ENCODE data around the gene ARHGAP22.

Gene ARHGAP22

DNA sequence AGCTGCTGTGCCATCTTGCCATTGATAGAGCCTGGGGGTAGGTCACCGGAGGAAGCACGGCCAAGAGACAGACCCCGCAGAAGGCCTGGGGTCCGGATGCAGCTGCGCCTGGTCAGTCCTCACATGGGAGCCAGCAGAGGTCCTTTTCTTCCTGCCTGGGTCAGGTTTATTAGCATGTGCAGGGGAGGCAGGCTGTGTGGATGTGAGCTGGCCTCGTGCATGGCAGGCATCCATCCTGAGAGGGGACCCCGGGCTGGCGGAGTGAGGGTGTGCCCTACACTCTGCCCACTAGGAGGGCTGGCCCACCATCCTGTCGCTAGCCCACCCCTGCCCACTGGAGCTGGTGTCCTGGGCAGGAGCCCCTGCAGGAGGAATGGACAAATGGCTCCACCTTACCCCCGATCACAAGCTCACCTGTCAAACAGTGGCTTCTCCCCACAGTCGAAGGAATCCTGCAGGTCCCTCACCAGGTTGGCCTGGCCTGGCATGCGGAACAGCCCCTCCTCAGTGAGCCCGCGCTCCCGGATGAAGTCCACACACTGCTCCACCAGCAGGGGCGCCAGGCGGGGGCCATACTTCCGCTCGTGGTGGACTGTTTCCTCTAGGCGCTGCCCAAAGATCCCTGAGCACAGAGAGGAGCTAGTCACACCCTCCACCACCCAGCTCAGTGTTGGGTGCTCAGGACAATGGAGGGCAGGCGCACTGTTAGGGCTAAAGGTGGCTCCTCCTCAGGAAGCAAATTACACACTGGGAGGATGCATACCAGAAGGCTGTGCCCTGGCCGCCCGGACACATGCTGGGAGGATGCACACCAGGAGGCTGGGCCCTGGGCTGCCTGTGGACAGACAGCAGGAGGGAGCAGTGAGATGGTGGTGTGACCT, 145.4 kb downstream of the ARHGAP22 start:
- DNase-seq: no peak

DNA sequence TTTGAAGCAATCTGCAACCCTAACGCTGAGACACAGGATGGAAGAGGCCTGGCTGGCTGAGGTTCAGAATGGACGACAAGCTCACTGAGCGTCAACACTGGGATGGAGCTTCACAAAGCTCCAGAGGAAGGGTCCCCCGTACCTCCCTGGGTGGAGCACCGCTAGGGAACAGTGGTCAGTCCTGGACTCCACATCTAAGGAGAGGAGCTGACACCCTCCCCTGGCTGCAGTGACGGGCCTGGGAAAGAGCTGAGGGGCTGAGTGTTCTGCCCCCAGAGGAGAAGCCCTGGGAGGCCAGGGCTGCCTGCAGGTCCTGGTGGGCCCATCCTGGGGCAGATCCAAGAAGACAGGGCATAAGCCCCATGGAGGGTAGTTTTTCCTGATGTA, 146.2 kb downstream of the ARHGAP22 start:
- no peak for DNase-seq

GRCh38 chr10:48457949-48458661, 146.8 kb downstream of the ARHGAP22 start:
- DNase-seq: no peak

DNA sequence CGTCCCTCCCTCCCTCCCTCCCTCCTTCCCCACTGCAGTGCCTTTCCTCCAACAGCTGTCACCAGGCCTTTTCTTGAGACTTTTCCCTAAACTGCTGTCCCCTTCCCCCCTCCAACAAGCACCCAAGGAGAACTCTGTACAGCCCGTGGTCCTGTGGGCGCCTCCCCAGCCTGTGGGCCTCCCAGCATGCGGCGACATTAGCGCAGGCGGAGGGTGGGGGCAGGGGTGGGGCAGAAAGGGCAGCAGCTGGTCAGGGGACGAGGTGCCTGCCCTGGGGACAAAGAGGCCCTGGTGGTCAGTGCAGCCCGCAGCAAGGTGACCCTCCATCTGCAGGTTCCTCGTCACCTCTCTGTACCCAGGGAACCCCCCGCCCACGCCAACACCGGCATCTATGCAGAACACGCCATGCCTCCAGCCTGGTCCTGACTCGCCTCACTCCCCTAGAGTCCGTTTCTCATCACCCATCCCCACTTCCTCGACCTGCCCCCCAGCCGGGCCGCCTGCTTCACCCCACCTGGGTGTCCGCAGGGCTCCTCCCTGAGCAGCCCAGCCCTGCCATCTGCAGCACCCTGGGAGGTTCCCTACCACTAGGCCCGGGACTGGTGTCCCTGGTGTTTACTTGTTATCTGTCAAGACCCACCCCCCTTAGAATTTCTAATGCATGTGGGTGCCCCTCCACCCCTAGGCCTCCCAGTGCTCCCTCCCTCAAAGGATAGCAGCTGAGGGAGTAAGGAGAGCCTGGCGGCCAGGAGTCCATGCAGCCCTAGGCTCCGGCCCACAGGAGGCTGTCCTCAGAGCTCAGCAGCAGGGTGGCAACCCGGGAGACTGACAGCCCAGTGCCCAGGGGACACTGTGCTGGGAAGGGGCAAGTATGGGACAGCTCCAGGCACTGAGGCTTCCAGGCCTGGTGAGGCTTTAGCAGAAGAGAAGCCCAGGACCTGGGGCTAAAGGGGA, 147.8 kb downstream of the ARHGAP22 start:
- DNase-seq: no peak

GRCh38 chr10:48456361-48456804, 148.5 kb downstream of the ARHGAP22 start:
- DNase-seq: peak in 1 of 3 experiments; percentile 22

DNA sequence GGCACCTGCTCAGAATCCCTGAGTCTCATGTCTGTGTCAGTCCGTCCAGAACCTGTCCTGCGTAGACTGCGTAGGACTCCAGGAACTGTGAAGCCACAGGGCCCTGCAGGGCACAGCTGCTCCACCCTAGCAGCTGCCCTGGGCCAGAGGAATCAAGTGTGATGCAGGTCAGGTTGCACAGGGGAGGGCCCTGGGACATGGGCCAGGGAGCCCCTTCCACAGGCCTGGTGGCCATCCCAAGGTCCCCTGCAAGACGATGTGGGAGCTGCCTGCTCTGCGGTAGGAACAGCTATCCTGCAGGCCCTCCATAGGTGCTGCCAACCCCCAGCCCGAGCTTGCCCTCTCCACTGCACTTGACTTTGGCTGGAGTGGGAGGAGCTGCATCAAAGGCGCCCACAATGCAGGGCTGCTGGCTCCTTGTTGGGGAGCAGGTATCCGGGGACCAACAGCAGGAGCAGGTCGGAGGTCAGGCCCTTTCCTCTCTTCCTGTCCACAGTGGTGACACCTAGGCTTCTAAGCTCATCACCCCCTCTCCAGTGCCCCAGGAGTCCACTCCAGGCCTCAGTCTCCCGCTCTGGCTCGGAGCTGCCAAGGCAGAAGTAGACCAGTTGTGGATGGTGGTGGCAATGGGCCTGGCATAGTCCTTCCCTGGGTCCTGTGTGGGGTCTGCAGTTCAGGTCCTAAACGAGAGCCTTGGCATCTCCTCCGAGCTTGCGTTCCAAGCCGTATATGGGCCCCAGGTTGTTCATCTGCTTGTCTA, 149.3 kb downstream of the ARHGAP22 start:
- DNase-seq: no peak

DNA sequence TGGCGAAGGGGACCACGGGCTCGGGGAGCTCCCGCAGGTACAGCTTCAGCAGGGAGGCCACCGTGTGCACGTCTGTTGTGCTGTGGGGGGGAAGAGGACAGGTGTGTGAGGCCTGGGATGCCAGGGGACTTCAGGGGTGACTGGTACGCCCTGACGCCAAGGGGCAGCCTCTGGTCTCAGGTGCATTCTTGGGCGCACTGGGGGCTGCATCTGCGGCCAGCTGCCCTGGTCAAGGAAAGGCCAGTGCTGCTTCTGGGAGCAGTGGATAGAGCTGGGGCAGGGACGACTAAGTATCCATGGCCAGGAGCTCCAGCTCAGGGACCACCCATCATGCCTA, 149.8 kb downstream of the ARHGAP22 start:
- DNase-seq: no peak

DNA sequence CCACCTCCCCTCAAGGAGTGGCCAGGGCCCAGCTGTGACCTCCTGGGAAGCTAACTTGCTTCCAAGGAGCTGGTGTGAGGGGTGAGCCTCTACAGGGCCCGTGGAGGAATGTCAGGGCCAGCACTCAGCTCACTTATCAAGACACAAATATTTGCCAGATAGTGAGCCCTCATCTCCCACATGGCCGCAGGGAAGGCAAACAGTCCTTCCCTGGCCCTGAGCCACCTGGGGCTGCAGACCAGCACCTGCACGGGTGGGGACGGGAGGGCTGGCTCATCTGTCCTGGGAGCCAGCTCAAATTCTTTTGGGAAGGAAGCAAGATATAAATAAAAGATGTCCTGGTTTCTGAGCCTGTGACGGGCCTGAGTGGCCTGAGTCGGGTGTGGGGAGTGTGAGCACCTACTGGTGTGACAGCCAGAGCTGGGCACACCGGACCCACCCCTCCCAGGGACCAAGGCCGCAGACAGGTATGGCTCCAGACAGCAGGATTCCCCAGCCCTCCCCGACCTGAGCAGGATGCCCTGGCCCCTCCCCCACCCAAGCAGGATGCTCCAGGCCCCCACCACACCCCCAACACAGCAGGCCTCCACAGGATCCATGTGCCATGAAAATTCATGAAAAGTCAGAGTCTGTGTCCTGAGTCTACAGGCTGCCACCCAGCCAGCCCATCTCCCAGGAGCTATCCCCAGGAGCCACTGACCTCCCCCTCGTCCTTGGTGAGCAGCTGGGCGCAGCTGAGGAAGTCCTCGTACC, 150.4 kb downstream of the ARHGAP22 start:
- no peak for DNase-seq

- DNase-seq: no peak
Observed at GRCh38 chr10:48453451-48454301, 151.2 kb downstream of the ARHGAP22 start.

- DNase-seq: no peak
Observed at GRCh38 chr10:48452879-48453412, 151.9 kb downstream of the ARHGAP22 start.

DNA sequence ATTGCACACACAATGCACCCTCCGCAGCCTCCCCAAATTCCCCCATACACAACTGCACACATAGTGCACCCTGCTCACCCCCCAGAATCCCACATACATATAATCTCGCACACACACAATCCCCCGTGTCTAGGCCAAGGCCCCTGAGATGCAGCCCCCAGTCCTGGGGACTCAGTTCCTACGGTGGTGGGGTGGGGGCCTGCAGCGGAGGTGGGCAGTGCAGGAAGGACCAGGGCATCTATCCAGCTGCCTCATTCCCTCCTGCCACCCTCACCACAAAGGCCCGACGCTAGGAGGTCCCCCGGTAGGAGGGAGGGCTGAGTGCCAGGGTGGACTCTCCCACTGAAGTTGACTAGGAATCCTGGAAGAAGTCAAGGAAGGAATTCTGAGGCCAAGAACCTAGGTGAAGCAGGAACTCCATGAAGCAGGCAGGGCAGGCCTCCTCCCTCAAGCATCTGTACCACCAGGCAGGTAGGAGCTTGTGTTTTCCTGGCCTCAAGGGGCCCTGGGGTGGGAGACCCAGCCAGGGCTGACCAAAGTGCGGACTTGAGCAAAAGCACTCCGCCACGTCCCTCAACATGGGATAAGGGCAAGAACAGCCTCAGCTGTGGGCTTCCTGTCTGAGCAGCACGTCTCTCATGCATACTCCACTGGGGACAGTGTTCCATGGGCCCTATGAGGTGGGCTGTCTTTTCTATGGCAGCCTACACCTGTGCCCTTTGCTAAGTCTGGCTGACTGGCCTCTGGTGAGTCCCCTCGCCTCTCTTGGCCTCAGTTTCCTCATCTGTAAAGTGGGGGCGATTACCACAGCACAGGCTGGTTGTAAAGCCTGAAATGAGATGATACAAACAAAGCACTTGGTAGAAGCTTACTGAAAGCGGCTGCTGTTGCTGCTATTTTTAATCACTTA, 152.6 kb downstream of the ARHGAP22 start:
- DNase-seq: no peak

DNA sequence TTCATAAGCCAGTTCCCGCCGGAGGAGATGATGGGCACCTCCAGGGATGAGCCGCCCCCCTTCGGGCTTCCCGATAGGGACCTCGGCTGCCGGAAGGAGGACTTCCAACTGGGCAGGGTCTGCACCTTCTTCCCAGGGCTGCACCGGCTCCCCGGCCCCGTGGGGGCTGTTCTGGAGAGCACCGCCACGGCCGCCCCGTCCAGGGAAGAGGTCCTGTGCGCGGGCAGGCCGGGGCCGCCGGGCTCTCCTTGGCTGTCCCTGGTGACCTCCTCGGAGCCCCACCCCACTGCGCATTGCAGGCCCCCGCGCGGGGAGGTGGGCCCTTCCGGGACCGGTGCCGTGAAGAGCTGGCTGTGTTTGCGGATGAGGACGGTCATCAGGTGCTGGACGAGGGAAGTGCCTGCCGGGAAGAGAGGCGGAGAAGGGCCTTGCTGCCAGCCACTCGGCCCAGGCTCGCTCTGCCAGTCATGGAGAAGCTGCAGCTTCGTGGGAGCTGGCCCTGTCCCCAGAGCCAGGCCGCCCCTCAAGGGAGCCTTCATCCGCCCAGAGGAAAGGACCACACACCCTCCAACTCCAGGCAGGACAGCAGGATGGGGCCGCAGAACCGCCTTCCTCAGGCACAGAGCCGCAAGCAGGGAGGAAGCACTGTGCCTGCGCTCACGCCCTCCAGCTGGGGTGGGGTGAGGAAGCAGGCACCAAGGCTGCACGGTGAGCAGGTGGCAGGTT, 154.0 kb downstream of the ARHGAP22 start:
- DNase-seq: no peak

GRCh38 chr10:48450233-48450740, 154.6 kb downstream of the ARHGAP22 start:
- DNase-seq: no peak

DNA sequence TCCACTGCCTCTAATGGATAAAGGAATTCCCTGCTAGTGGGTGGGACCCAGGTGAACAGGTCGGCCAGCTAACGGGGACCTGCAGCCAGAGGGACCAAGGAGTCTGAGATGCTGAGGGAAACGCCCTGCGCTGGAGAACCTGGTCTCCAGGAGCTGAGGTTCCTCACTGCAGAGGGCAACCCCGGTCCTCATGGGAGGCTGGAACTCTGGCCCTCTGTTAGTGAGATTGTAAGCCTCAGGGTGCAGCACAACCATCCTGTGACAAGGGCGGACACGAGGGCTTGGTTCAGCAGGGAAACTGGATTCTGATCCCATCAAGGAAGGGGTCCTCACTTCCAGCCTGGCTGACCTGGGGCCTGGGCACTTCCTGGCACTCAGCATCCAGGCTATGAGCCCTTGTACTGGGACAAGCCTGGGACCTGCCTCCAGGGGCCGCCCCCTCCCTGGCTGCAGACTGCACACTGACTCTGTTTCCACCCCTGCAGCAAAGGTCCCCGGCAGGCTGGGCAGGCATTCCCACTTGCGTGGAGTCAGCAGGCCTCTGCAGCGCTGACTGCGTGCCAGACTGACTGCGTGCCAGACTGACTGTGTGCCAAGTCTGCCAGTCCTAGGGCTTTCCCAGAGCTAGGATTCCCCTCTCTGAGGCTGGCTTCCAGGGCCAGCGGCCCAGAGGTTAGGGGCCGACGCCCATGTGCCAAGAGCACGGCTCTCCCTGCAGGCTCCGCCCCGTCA, 155.2 kb downstream of the ARHGAP22 start:
- no peak for DNase-seq

DNA sequence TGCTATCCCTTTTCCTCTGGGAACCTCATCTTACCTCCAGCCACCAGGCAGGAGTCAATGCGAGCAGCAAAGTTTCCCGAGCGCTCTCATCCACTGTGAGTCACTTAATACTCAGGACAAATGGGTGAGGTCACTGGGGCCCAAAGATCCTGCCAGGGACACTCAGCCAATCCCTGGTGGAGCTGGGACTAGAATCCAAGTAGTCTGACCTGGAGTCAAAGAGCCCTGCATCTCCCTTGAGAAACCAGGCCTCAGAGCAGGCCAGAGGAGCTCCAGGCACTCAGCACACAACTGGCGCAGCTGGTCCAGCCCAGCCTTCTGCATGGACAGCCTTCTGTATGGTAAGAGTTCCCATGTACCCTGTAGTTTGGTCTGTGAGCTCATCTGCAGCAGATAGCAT, 156.1 kb downstream of the ARHGAP22 start:
- DNase-seq: no peak

- DNase-seq: no peak
Observed at GRCh38 chr10:48447356-48448215, 157.3 kb downstream of the ARHGAP22 start.

DNA sequence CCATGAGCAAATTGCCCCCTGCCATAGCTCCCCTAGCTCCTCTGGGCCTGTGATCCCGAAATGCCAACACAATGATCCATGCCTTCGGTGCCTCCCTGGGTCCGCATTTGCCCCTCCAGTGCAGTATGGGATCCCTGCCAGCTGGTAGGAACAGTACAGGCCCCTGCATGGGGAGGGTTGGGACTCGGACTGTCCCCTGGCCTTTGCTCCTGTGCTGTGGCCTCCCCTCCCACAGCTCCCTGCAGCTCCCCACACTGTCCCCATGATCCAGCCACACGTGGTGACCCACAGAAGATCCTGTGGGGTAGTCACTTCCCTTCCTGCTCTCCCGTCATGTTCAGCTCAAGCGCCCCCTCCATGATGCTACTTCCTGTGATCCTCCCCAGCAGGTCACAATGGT, 158.1 kb downstream of the ARHGAP22 start:
- DNase-seq: no peak

All from NCI-H1417 (cell line).